HPDE6-E6E7 (cell line): ENCODE data around the gene CELF5.

ENCODE experiments used
- DNase-seq: peaks from one replicate; pipeline ENCODE4 v3.0.0; 2011; ENCODE audit warnings: missing footprints; ENCODE audit errors: extremely low spot score

Gene CELF5

GRCh38 chr19:3344608-3345598 lies 120.4 kb downstream of the CELF5 start:
- no peak for DNase-seq

GRCh38 chr19:3345850-3346460 lies 121.5 kb downstream of the CELF5 start:
- DNase-seq: no peak
